ENCODE data around the gene CFAP90.

The CFAP90 gene

GRCh38 chr5:7868427-7868772 is 17.5 kb upstream of the CFAP90 start:
- no peak for DNase-seq (ENCODE audit: low read depth in 1 of 2, low spot score in 1 of 2)

DNA sequence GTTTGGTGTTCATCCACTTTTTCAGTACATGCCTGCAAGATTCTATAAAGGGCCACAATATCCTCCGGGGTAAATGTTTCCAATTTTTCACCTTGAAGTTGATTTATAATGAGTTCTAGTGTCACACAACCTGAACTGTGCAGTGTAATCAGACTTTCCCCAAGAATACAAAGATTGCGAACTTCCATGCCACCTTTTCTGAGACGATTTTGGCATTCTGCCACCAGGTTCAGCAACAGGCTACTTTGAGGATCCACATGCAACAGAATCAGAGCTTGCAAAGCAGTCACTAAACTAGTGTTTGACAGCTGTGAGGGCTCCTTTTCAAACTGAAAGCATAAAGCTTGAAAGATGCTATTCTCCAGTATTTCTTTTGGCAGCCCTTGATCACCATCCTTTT is 16.3 kb upstream of the CFAP90 start:
- no peak for DNase-seq (ENCODE audit: low read depth in 1 of 2, low spot score in 1 of 2)

DNA sequence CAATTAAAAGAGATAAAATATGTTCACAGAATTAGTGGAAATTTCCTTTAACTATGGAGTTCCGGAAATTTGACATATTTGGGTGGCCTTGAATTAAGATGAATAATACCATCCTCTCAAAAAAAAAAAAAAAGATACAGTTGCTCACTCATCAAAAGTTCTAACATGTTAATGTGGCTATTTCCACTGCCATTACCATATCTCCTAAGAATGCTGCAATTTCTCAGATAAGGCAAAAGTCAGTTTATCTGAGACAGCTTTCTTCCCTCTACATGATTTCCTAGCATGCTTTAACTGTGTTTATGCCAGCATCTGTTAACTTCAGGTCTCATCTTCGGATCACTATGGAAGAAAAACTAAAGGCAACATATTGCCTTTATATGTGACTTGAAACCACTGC is 15.3 kb upstream of the CFAP90 start:
- no peak for DNase-seq (ENCODE audit: low read depth in 1 of 2, low spot score in 1 of 2)

GRCh38 chr5:7857926-7858632 is 7.1 kb upstream of the CFAP90 start:
- no peak for DNase-seq (ENCODE audit: low read depth in 1 of 2, low spot score in 1 of 2)

DNA sequence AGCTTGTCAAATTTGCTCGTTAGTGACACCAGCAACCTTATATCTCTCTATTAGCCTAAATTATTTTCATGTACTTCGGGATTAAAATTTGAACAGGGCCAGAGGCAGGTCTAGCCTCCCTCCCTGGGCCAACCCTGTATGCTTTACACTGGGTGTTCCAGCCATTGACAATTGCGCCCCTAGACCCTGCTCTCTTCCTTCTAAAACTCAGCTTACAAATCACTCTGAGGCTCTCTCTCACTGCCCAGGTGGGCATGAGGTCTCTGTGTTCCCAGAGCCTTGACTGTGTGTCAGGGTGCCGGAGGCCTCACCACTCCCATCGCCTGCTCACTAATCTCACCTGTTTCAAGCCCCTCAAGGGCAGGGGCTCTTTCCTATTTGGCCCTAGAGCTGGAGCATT is 6.4 kb upstream of the CFAP90 start:
- DNase-seq (ENCODE audit: low read depth in 1 of 2, low spot score in 1 of 2): no peak

- no peak for DNase-seq (ENCODE audit: low read depth in 1 of 2, low spot score in 1 of 2)
Observed at GRCh38 chr5:7856855-7857254, 5.9 kb upstream of the CFAP90 start.

DNA sequence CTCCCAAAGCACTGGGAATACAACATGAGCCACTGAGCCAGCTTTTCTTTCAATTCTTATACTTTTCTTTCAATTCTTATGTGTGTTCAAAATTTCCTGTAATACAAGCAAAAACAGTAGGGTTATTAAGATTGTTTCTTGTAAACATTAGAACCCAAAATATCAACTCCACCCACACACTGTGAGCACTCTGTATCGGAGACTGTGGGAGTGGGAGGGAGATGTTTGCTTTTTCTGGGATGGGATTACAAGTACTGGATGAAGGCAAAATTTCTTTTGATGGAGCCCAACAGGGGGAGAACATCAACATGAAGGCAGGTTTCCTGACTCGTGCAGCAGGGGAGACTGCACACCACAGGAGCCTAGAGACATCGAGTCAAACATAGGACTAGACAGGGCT is 4.7 kb upstream of the CFAP90 start:
- DNase-seq (ENCODE audit: low read depth in 1 of 2, low spot score in 1 of 2): no peak

DNA sequence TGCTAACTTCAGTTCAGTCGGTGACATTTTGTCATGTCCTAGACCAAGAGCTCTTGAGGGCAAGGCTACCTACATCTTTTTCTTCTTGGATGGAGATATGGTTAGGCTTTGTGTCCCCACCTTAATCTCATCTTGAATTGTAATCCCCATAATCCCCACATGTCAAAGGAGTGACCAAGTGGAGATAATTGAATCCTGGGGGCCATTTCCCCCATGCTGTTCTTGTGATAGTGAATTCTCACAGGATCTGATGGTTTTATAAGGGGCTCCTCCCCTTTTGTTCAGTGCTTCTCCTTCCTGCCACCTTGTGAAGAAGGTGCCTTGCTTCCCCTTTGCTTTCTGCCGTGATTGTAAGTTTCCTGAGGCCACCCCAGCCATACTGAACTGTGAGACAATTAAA is 2.1 kb upstream of the CFAP90 start:
- no peak for DNase-seq (ENCODE audit: low read depth in 1 of 2, low spot score in 1 of 2)

DNA sequence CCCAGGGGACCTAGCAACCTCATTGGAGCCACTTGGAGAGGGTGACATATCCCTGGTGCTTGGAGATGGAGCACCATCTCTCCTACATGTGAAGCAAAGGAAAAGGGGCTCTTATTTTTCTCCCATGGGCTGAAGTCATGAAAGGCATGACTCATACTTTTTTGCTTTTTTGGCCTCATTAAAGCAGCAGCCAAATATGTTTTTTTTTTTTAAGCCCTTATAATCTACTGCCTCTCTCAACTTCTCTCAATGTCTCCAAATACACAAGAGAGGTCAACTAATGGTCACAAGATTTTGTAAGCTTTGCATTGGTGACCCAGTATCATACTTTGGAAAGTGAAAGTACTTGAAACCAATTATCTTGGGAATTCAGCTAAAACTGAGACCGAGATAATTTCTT is 1.6 kb upstream of the CFAP90 start:
- DNase-seq (ENCODE audit: low read depth in 1 of 2, low spot score in 1 of 2): no peak

- no peak for DNase-seq (ENCODE audit: low read depth in 1 of 2, low spot score in 1 of 2)
Observed at GRCh38 chr5:7851617-7852289, 820 bp upstream of the CFAP90 start.

GRCh38 chr5:7851240-7851592 is 283 bp upstream of the CFAP90 start:
- no peak for DNase-seq (ENCODE audit: low read depth in 1 of 2, low spot score in 1 of 2)

- no peak for DNase-seq (ENCODE audit: low read depth in 1 of 2, low spot score in 1 of 2)
Observed at GRCh38 chr5:7849681-7850394, 1.1 kb downstream of the CFAP90 start.

GRCh38 chr5:7848296-7848695 is 2.6 kb downstream of the CFAP90 start:
- DNase-seq (ENCODE audit: low read depth in 1 of 2, low spot score in 1 of 2): no peak

- no peak for DNase-seq (ENCODE audit: low read depth in 1 of 2, low spot score in 1 of 2)
Observed at GRCh38 chr5:7846327-7846726, 4.6 kb downstream of the CFAP90 start.

DNA sequence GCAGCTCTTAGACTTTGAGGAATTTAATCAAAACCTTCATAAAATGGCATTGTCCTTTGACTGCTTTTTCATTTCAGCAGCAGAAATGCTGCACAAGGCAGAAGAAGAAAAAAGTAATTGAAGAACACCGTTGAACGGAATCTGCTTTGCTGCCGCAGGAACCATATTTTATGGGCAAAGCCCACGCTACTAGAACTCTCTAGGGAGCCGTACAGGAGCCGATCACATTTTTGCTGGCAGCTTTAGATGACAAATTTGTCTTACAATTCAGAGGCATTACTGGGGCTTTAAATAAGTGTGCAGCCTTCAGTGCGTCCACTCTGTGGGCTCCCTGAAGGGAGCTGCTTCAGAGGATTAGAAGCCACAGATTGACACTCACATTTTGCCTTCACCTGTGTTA is 5.4 kb downstream of the CFAP90 start:
- no peak for DNase-seq (ENCODE audit: low read depth in 1 of 2, low spot score in 1 of 2)

DNA sequence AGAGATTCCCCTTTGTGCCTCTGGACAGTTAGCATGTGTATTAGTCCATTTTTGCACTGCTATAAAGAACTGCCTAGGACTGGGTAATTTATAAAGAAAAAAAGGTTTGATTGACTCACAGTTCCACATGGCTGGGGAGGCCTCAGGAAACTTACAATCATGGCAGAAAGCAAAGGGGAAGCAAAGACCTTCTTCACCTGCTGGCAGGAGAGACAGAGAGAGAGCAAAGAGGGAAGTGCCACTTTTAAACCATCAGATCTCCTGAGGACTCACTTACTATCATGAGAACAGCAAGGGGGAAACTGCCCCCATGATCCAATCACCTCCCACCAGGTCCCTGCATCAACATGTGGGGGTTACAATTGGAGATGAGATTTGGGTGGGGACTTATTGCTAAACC is 6.0 kb downstream of the CFAP90 start:
- DNase-seq (ENCODE audit: low read depth in 1 of 2, low spot score in 1 of 2): no peak

- DNase-seq (ENCODE audit: low read depth in 1 of 2, low spot score in 1 of 2): no peak
Observed at GRCh38 chr5:7842531-7842930, 8.4 kb downstream of the CFAP90 start.

DNA sequence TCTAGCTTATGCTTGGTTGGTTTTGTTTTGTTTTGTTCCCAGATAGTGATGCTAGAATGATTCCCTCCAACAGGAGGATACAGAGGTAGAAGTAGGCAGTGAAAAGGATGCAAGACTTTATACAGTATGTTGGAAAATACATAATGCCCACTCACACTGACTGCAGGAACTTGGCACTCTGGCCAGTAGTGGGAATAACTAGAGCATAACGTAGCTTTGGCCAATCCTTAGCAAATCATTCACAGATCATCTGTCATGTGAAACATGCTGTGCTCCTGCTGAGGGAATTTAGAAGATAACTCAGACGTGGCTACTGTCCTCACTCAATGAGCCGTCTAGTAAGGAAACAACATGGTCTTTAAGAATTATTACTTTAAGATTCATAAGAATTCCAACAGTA is 13.5 kb downstream of the CFAP90 start:
- no peak for DNase-seq (ENCODE audit: low read depth in 1 of 2, low spot score in 1 of 2)

DNA sequence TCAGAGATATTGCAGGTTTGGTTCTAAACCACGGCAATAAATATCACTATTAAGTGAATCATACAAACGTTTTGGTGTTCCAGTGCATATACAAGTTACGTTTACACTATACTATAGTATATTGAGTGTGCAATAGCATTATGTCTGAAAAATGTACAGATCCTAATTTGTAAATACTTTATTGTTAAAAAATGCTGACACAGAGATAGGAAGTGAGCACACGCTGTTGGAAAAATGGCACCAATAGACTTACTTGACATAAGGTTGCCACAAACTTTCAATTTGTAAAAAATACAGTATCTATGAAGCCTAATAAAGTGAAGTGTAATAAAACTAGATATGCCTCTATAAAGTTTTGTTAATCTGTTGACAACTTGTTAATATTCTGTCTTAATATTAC is 16.0 kb downstream of the CFAP90 start:
- no peak for DNase-seq (ENCODE audit: low read depth in 1 of 2, low spot score in 1 of 2)

DNA sequence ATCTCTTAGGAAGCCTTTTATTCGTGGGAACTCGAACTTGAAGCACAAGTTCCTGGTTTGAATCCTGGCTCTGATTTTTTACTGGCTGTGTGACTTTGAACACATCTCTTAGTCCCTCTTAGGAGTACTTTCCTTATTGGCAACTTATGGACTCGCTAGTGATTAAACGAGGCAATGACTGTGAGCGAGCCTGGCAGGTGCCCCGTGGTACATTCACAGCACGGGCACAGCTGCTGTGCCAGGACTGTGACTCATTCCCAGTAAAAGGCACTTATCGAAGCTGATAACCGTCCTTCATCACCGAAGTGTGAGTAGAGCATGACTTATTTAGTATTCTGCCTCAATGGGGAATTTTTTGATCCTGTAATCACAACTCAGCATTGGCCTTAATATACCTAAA is 22.7 kb downstream of the CFAP90 start:
- no peak for DNase-seq (ENCODE audit: low read depth in 1 of 2, low spot score in 1 of 2)

DNA sequence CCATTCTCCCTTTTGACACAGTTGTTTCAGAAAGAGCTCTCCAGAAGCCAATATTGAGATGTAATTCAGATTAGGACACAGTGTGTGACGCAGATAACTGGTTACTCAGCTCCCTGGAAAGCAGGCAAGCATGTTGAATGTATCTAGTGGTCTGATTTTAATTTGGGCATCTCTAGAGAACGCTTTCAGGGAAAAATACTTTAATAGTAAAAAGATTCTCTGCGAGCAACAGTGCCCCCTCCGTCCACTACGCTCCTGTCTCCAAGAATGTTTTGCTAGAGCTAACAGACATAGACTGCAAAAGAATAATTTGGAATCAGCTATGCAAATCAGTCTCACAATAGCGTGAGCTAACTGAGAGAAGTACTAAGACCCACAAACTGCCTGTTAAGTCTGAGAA is 23.3 kb downstream of the CFAP90 start:
- no peak for DNase-seq (ENCODE audit: low read depth in 1 of 2, low spot score in 1 of 2)

GRCh38 chr5:7825630-7826029 is 25.3 kb downstream of the CFAP90 start:
- no peak for DNase-seq (ENCODE audit: low read depth in 1 of 2, low spot score in 1 of 2)

GRCh38 chr5:7824995-7825394 is 25.9 kb downstream of the CFAP90 start:
- DNase-seq (ENCODE audit: low read depth in 1 of 2, low spot score in 1 of 2): no peak
